AG09319 (cell line): Measurements from ENCODE around the gene TGOLN2.
"Not testable (repeated sequence)": the region's sequence is repeated elsewhere in the genome, so short reads cannot be mapped to it uniquely, and the experiment has no call there.

Source experiments
- DNase-seq: peaks from one replicate; pipeline ENCODE4 v3.0.0-alpha.2; 2010; ENCODE audit warnings: low read depth; ENCODE audit errors: extremely low read depth
- CTCF ChIP-seq: IDR thresholded peaks from 2 replicates; pipeline ENCODE4 v1.5.1; 2011; ENCODE audit warnings: low read depth, mild to moderate bottlenecking, inconsistent platforms, low read length, moderate library complexity

The TGOLN2 gene

GRCh38 chr2:85323351-85323987, 4.3 kb downstream of the TGOLN2 start:
- DNase-seq, result no peak
- TF ChIP-seq CTCF, result no peak

GRCh38 chr2:85319796-85320195, 8.0 kb downstream of the TGOLN2 start:
- TF ChIP-seq CTCF, result no peak
- no peak for DNase-seq

GRCh38 chr2:85318222-85319074, 9.3 kb downstream of the TGOLN2 start:
- TF ChIP-seq CTCF, result no peak
- peak; percentile 75 for DNase-seq

- DNase-seq, result not testable (repeated sequence)
Measured at GRCh38 chr2:85315921-85316320, 11.9 kb downstream of the TGOLN2 start.

GRCh38 chr2:85314884-85315242, 12.9 kb downstream of the TGOLN2 start:
- no peak for TF ChIP-seq CTCF
- DNase-seq, result no peak

- TF ChIP-seq CTCF, result no peak
- peak; percentile 52 for DNase-seq
Measured at GRCh38 chr2:85312404-85312803, 15.4 kb downstream of the TGOLN2 start.

GRCh38 chr2:85310330-85310729, 17.5 kb downstream of the TGOLN2 start:
- DNase-seq, result no peak
- no peak for TF ChIP-seq CTCF
